BLaER1 treated with 17β-estradiol and CSF1 and Interleukin-3, amounts not matched to agents 10 nM and 100 nM (cell line): ENCODE results near the gene RP9.

Experiments
- H3K27ac ChIP-seq, 11 experiments: shearing (Covaris generic); formaldehyde crosslinking; 2 replicates each; pipeline ENCODE4 v1.8.1; 2022
- H3K27me3 ChIP-seq, 11 experiments: shearing (Covaris generic); formaldehyde crosslinking; 2 replicates each; pipeline ENCODE4 v1.8.1; 2022
- H3K36me3 ChIP-seq, 11 experiments: shearing (Covaris generic); formaldehyde crosslinking; 2 replicates each; pipeline ENCODE4 v1.8.1; 2022
- H3K4me1 ChIP-seq, 10 experiments: shearing (Covaris generic); formaldehyde crosslinking; 2 replicates each; pipeline ENCODE4 v1.8.1; 2022
- H3K4me2 ChIP-seq, 11 experiments: shearing (Covaris generic); formaldehyde crosslinking; 2 replicates each; pipeline ENCODE4 v1.8.1; 2022
- H3K4me3 ChIP-seq, 10 experiments: shearing (Covaris generic); formaldehyde crosslinking; 2 replicates each; pipeline ENCODE4 v1.8.1; 2022
- H3K9ac ChIP-seq, 11 experiments: shearing (Covaris generic); formaldehyde crosslinking; 2 replicates each; pipeline ENCODE4 v1.8.1; 2022
- H3K9me3 ChIP-seq, 11 experiments: shearing (Covaris generic); formaldehyde crosslinking; replicated peaks in 1 of 11; 2 replicates each; pipeline ENCODE4 v1.8.1; 2022
- H4K20me1 ChIP-seq, 11 experiments: shearing (Covaris generic); formaldehyde crosslinking; 2 replicates each; pipeline ENCODE4 v1.8.1; 2022
- Cebpa-rat ChIP-seq, 11 experiments: shearing (Covaris generic); IDR thresholded peaks; 2 replicates each; pipeline ENCODE4 v1.8.1; 2022

The RP9 gene

GRCh38 chr7:33075818-33076518 lies 33.2 kb downstream of the RP9 start:
- TF ChIP-seq Cebpa-rat (IDR thresholded peaks at IDR 0.05): no peak
- Histone ChIP-seq H3K9me3 (peaks cover 14 to 24% (median 17%) of the 10 kb centered on the region in 11 experiments), H3K27me3 (no peaks in the 10 kb centered on the region), H3K4me3 (no peak overlapping the region), H3K4me1 (peaks cover 0 to 12% (median 9%) of the 10 kb centered on the region in 10 experiments; a peak in 9 of 20 replicates), H4K20me1 (no peaks in the 10 kb centered on the region), H3K36me3 (no peaks in the 10 kb centered on the region), H3K4me2 (no peak overlapping the region), H3K9ac (no peak overlapping the region), H3K27ac (no peak overlapping the region)

DNA sequence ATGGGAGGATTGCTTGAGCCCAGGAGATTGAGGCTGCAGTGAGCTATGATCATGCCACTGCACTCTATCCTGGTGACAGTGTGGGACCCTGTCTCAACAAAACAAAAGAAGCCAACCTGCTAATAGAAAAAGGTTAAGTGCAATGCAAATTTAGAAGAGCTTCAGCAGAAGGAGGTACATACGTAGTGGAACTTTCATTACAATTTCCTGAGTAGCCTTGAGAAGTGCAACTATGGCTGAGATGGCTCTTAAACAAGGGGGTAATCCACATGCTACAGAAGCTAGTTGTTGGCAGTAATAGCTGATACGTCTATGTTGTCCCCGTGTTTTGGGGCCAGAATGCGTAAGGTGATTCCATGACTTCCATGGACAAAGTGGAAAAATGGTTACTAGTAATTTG lies 36.0 kb downstream of the RP9 start:
- Histone ChIP-seq H3K9ac (no peak overlapping the region), H3K4me3 (no peak overlapping the region), H3K9me3 (peaks cover 37 to 50% (median 42%) of the 10 kb centered on the region in 11 experiments), H3K4me2 (no peak overlapping the region), H3K27ac (no peak overlapping the region), H3K4me1 (peaks cover 0 to 12% (median 9%) of the 10 kb centered on the region in 10 experiments; a peak in 9 of 20 replicates), H4K20me1 (no peaks in the 10 kb centered on the region), H3K36me3 (peaks cover 0 to 9% (median 0%) of the 10 kb centered on the region in 11 experiments; a peak in 2 of 22 replicates), H3K27me3 (no peaks in the 10 kb centered on the region)
- no peak for TF ChIP-seq Cebpa-rat (IDR thresholded peaks at IDR 0.05)

- H4K20me1 ChIP-seq: no peaks in the 10 kb centered on the region
Measured at GRCh38 chr7:33072471-33072870, 36.7 kb downstream of the RP9 start.

GRCh38 chr7:33070831-33071230 lies 38.4 kb downstream of the RP9 start:
- no peak for TF ChIP-seq Cebpa-rat (IDR thresholded peaks at IDR 0.05)
- H3K4me3 ChIP-seq: peak overlapping the region in 2 of 10 experiments; percentile 1 to 14; a peak in 1 of 20 replicates
- peaks cover 0 to 9% (median 0%) of the 10 kb centered on the region in 11 experiments; a peak in 2 of 22 replicates for H3K36me3 ChIP-seq
- no peak overlapping the region for H3K4me2 ChIP-seq
- H3K9me3 ChIP-seq: peaks cover 43 to 63% (median 53%) of the 10 kb centered on the region in 11 experiments
- no peak overlapping the region for H3K27ac ChIP-seq
- no peak overlapping the region for H3K9ac ChIP-seq
- no peaks in the 10 kb centered on the region for H4K20me1 ChIP-seq
- no peaks in the 10 kb centered on the region for H3K27me3 ChIP-seq
- no peaks in the 10 kb centered on the region for H3K4me1 ChIP-seq

More at GRCh38 chr7:33072471-33072870, 36.7 kb downstream of the RP9 start:
- H3K27ac ChIP-seq: no peak overlapping the region
- no peak overlapping the region for H3K9ac ChIP-seq
- H3K36me3 ChIP-seq: peaks cover 0 to 9% (median 0%) of the 10 kb centered on the region in 11 experiments; a peak in 2 of 22 replicates
- peaks cover 37 to 50% (median 45%) of the 10 kb centered on the region in 11 experiments for H3K9me3 ChIP-seq
- peaks cover 0 to 9% (median 8%) of the 10 kb centered on the region in 10 experiments; a peak in 9 of 20 replicates for H3K4me1 ChIP-seq
- H3K4me2 ChIP-seq: no peak overlapping the region
- TF ChIP-seq Cebpa-rat (IDR thresholded peaks at IDR 0.05): no peak
- H3K4me3 ChIP-seq: no peak overlapping the region
- H3K27me3 ChIP-seq: no peaks in the 10 kb centered on the region

- Histone ChIP-seq H3K27me3 (no peaks in the 10 kb centered on the region), H4K20me1 (no peaks in the 10 kb centered on the region), H3K4me1 (no peaks in the 10 kb centered on the region), H3K4me2 (no peak overlapping the region), H3K4me3 (peak overlapping the region in 3 of 10 experiments; percentile 1 to 31 (median 14); a peak in 2 of 20 replicates), H3K27ac (no peak overlapping the region), H3K9ac (no peak overlapping the region), H3K36me3 (peaks cover 0 to 9% (median 0%) of the 10 kb centered on the region in 11 experiments; a peak in 2 of 22 replicates), H3K9me3 (peaks cover 46 to 66% (median 58%) of the 10 kb centered on the region in 11 experiments)
- no peak for TF ChIP-seq Cebpa-rat (IDR thresholded peaks at IDR 0.05)
Measured at GRCh38 chr7:33070277-33070676, 38.9 kb downstream of the RP9 start.

GRCh38 chr7:33067921-33068320 lies 41.3 kb downstream of the RP9 start:
- Histone ChIP-seq H3K4me3 (no peak overlapping the region), H3K27me3 (no peaks in the 10 kb centered on the region), H3K4me2 (no peak overlapping the region), H3K27ac (no peak overlapping the region), H3K9me3 (peaks cover 49 to 69% (median 60%) of the 10 kb centered on the region in 11 experiments), H4K20me1 (no peaks in the 10 kb centered on the region), H3K9ac (no peak overlapping the region), H3K4me1 (peaks cover 5 to 8% (median 7%) of the 10 kb centered on the region in 10 experiments; a peak in 14 of 20 replicates), H3K36me3 (peaks cover 0 to 9% (median 0%) of the 10 kb centered on the region in 11 experiments; a peak in 2 of 22 replicates)
- TF ChIP-seq Cebpa-rat (IDR thresholded peaks at IDR 0.05): no peak

- Histone ChIP-seq H3K9me3 (peaks cover 42 to 58% (median 52%) of the 10 kb centered on the region in 11 experiments), H3K4me2 (no peak overlapping the region), H3K27me3 (no peaks in the 10 kb centered on the region), H3K4me1 (peaks cover 5 to 8% (median 7%) of the 10 kb centered on the region in 10 experiments; a peak in 14 of 20 replicates), H3K4me3 (no peak overlapping the region), H3K9ac (no peak overlapping the region), H4K20me1 (peaks cover 0 to 7% (median under 1%) of the 10 kb centered on the region in 11 experiments; a peak in 7 of 22 replicates), H3K27ac (no peak overlapping the region), H3K36me3 (peaks cover 0 to 9% (median 0%) of the 10 kb centered on the region in 11 experiments; a peak in 2 of 22 replicates)
- no peak for TF ChIP-seq Cebpa-rat (IDR thresholded peaks at IDR 0.05)
Measured at GRCh38 chr7:33066771-33067170, 42.4 kb downstream of the RP9 start.

- H3K4me1 ChIP-seq: peaks cover 11 to 15% (median 13%) of the 10 kb centered on the region in 10 experiments
- H3K4me3 ChIP-seq: no peak overlapping the region
- no peak overlapping the region for H3K9ac ChIP-seq
- TF ChIP-seq Cebpa-rat (IDR thresholded peaks at IDR 0.05): no peak
- no peak overlapping the region for H3K27ac ChIP-seq
- H3K36me3 ChIP-seq: peaks cover 0 to 9% (median 0%) of the 10 kb centered on the region in 11 experiments; a peak in 2 of 22 replicates
- peaks cover 34 to 50% (median 44%) of the 10 kb centered on the region in 11 experiments for H3K9me3 ChIP-seq
- H3K4me2 ChIP-seq: no peak overlapping the region
- no peaks in the 10 kb centered on the region for H3K27me3 ChIP-seq
- H4K20me1 ChIP-seq: peaks cover 4 to 15% (median 8%) of the 10 kb centered on the region in 11 experiments; a peak in 17 of 22 replicates
Measured at GRCh38 chr7:33065981-33066380, 43.2 kb downstream of the RP9 start.

- Histone ChIP-seq H3K9me3 (peaks cover 13 to 23% (median 18%) of the 10 kb centered on the region in 11 experiments), H3K4me3 (peak overlapping the region; percentile 74 to 99 (median 90)), H3K27me3 (no peaks in the 10 kb centered on the region), H3K9ac (peak overlapping the region; percentile 89 to 96 (median 92)), H4K20me1 (peaks cover 25 to 44% (median 39%) of the 10 kb centered on the region in 11 experiments; a peak in 21 of 22 replicates), H3K4me1 (peaks cover 19 to 41% (median 24%) of the 10 kb centered on the region in 10 experiments), H3K4me2 (peak overlapping the region; percentile 74 to 94 (median 83)), H3K36me3 (peaks cover 0 to 28% (median 10%) of the 10 kb centered on the region in 11 experiments; a peak in 12 of 22 replicates), H3K27ac (peak overlapping the region; percentile 84 to 94 (median 89))
- no peak for TF ChIP-seq Cebpa-rat (IDR thresholded peaks at IDR 0.05)
Measured at GRCh38 chr7:33062782-33063443, 46.3 kb downstream of the RP9 start.
